ENCODE results near the gene FBXL17. TPM values are rescaled to one million over a fixed set of nuclear protein-coding genes. Genes with fewer than 3 reads are reported as not detected.

The FBXL17 gene
- total RNA-seq, 8 experiments from 2014 or later = 14.5 to 30.0 (median 26.6) TPM

GRCh38 chr5:107971846-107972245 is 410.1 kb downstream of the FBXL17 start:
- Histone ChIP-seq H3K4me1 (replicated peaks in 1 of 2) (peaks cover 0 to 3% of the 10 kb centered on the region in 2 donors), H3K4me3 (no peak overlapping the region), H3K27ac (no peak overlapping the region)
- peak in 4 of 8 experiments; percentile 26 to 99 (median 87) for ATAC-seq (replicated peaks in 6 of 8)
- WGBS, 10 experiments = 40 to 100% (median 89%) methylated on average over 1 of the region's 1 CpG; no CpG with 5 or more reads in 3 of the 10 experiments
- in situ Hi-C loops (cut with MboI; ENCODE audit: low pct_unique_long_range_greater_than_20kb in 2 of 9, low sequenced_read_pairs in 9 of 9, unreplicated experiment in 9 of 9) = no loop called here

GRCh38 chr5:107969847-107970246 is 412.1 kb downstream of the FBXL17 start:
- Histone ChIP-seq H3K4me1 (replicated peaks in 1 of 2) (peaks cover 0 to 3% of the 10 kb centered on the region in 2 donors), H3K27ac (no peak overlapping the region), H3K4me3 (no peak overlapping the region)
- in situ Hi-C loops (cut with MboI; ENCODE audit: low pct_unique_long_range_greater_than_20kb in 2 of 9, low sequenced_read_pairs in 9 of 9, unreplicated experiment in 9 of 9) = no loop called here
- ATAC-seq (replicated peaks in 6 of 8) = peak in 3 of 8 experiments; percentile 45 to 76 (median 64)

- 0 to 100% (median 73%) methylated on average over 1 to 4 of the region's 4 CpGs for WGBS, 10 experiments
- in situ Hi-C loops (cut with MboI; ENCODE audit: low pct_unique_long_range_greater_than_20kb in 2 of 9, low sequenced_read_pairs in 9 of 9, unreplicated experiment in 9 of 9) = no loop called here
- H3K4me1 ChIP-seq (replicated peaks in 1 of 2) = peaks cover 0 to 3% of the 10 kb centered on the region in 2 donors
- H3K27ac ChIP-seq = no peak overlapping the region
- ATAC-seq (replicated peaks in 6 of 8) = no peak
- no peak overlapping the region for H3K4me3 ChIP-seq
Measured at GRCh38 chr5:107968998-107969397, 412.9 kb downstream of the FBXL17 start.

GRCh38 chr5:107968406-107968843 is 413.5 kb downstream of the FBXL17 start:
- H3K4me1 ChIP-seq (replicated peaks in 1 of 2) = peaks cover 0 to 3% of the 10 kb centered on the region in 2 donors
- peak in 3 of 8 experiments; percentile 73 to 87 (median 79) for ATAC-seq (replicated peaks in 6 of 8)
- in situ Hi-C loops (cut with MboI; ENCODE audit: low pct_unique_long_range_greater_than_20kb in 2 of 9, low sequenced_read_pairs in 9 of 9, unreplicated experiment in 9 of 9) = no loop called here
- no peak overlapping the region for H3K4me3 ChIP-seq
- no peak overlapping the region for H3K27ac ChIP-seq

GRCh38 chr5:107966201-107966600 is 415.7 kb downstream of the FBXL17 start:
- H3K4me1 ChIP-seq (replicated peaks in 1 of 2) = no peaks in the 10 kb centered on the region
- peak in 2 of 8 experiments; percentile 77 to 85 for ATAC-seq (replicated peaks in 6 of 8)
- no peak overlapping the region for H3K27ac ChIP-seq
- in situ Hi-C loops (cut with MboI; ENCODE audit: low pct_unique_long_range_greater_than_20kb in 2 of 9, low sequenced_read_pairs in 9 of 9, unreplicated experiment in 9 of 9) = no loop called here
- H3K4me3 ChIP-seq = no peak overlapping the region
- 90 to 100% (median 100%) methylated on average over 1 of the region's 1 CpG; no CpG with 5 or more reads in 6 of the 10 experiments for WGBS, 10 experiments

- no peaks in the 10 kb centered on the region for H3K4me1 ChIP-seq (replicated peaks in 1 of 2)
- no peak overlapping the region for H3K27ac ChIP-seq
- no peak overlapping the region for H3K4me3 ChIP-seq
- ATAC-seq (replicated peaks in 6 of 8) = no peak
- 44 to 100% (median 100%) methylated on average over 1 of the region's 1 CpG; no CpG with 5 or more reads in 3 of the 10 experiments for whole genome bisulfite sequencing, 10 experiments
- in situ Hi-C loops (cut with MboI; ENCODE audit: low pct_unique_long_range_greater_than_20kb in 2 of 9, low sequenced_read_pairs in 9 of 9, unreplicated experiment in 9 of 9) = no loop called here
Measured at GRCh38 chr5:107964722-107965121, 417.2 kb downstream of the FBXL17 start.

GRCh38 chr5:107959573-107960279 is 422.2 kb downstream of the FBXL17 start:
- Histone ChIP-seq H3K4me3 (no peak overlapping the region), H3K27ac (no peak overlapping the region), H3K4me1 (replicated peaks in 1 of 2) (peaks cover 17 to 41% of the 10 kb centered on the region in 2 donors)
- in situ Hi-C loops (cut with MboI; ENCODE audit: low pct_unique_long_range_greater_than_20kb in 2 of 9, low sequenced_read_pairs in 9 of 9, unreplicated experiment in 9 of 9) = no loop called here
- ATAC-seq (replicated peaks in 6 of 8) = peak in 1 of 8 experiments; percentile 60
- 34 to 94% (median 82%) methylated on average over 1 to 4 of the region's 4 CpGs for WGBS, 10 experiments

GRCh38 chr5:107958861-107959260 is 423.0 kb downstream of the FBXL17 start:
- Histone ChIP-seq H3K4me1 (replicated peaks in 1 of 2) (peaks cover 17 to 42% of the 10 kb centered on the region in 2 donors), H3K4me3 (no peak overlapping the region), H3K27ac (no peak overlapping the region)
- in situ Hi-C loops (cut with MboI; ENCODE audit: low pct_unique_long_range_greater_than_20kb in 2 of 9, low sequenced_read_pairs in 9 of 9, unreplicated experiment in 9 of 9) = no loop called here
- 37 to 96% (median 80%) methylated on average over 1 to 3 of the region's 3 CpGs for WGBS, 10 experiments
- ATAC-seq (replicated peaks in 6 of 8) = peak in 5 of 8 experiments; percentile 65 to 96 (median 84)

- Histone ChIP-seq H3K4me3 (no peak overlapping the region), H3K4me1 (replicated peaks in 1 of 2) (peaks cover 17 to 42% of the 10 kb centered on the region in 2 donors), H3K27ac (no peak overlapping the region)
- peak in 4 of 8 experiments; percentile 30 to 58 (median 38) for ATAC-seq (replicated peaks in 6 of 8)
- WGBS, 10 experiments = 73 to 100% (median 90%) methylated on average over 1 to 3 of the region's 3 CpGs; no CpG with 5 or more reads in 1 of the 10 experiments
- in situ Hi-C loops (cut with MboI; ENCODE audit: low pct_unique_long_range_greater_than_20kb in 2 of 9, low sequenced_read_pairs in 9 of 9, unreplicated experiment in 9 of 9) = no loop called here
Measured at GRCh38 chr5:107958432-107958831, 423.5 kb downstream of the FBXL17 start.

GRCh38 chr5:107957051-107957450 is 424.8 kb downstream of the FBXL17 start:
- Histone ChIP-seq H3K27ac (no peak overlapping the region), H3K4me3 (no peak overlapping the region), H3K4me1 (replicated peaks in 1 of 2) (peaks cover 17 to 46% of the 10 kb centered on the region in 2 donors)
- 55 to 100% (median 74%) methylated on average over 2 to 3 of the region's 3 CpGs; no CpG with 5 or more reads in 1 of the 10 experiments for WGBS, 10 experiments
- ATAC-seq (replicated peaks in 6 of 8) = no peak
- in situ Hi-C loops (cut with MboI; ENCODE audit: low pct_unique_long_range_greater_than_20kb in 2 of 9, low sequenced_read_pairs in 9 of 9, unreplicated experiment in 9 of 9) = no loop called here

GRCh38 chr5:107955321-107955720 is 426.6 kb downstream of the FBXL17 start:
- in situ Hi-C loops (cut with MboI; ENCODE audit: low pct_unique_long_range_greater_than_20kb in 2 of 9, low sequenced_read_pairs in 9 of 9, unreplicated experiment in 9 of 9) = no loop called here
- Histone ChIP-seq H3K4me1 (replicated peaks in 1 of 2) (peaks cover 28 to 55% of the 10 kb centered on the region in 2 donors), H3K27ac (no peak overlapping the region), H3K4me3 (no peak overlapping the region)
- peak in 1 of 8 experiments; percentile 30 for ATAC-seq (replicated peaks in 6 of 8)
- WGBS, 10 experiments = 30 to 100% (median 70%) methylated on average over 2 to 3 of the region's 3 CpGs; no CpG with 5 or more reads in 1 of the 10 experiments

GRCh38 chr5:107954254-107954653 is 427.6 kb downstream of the FBXL17 start:
- in situ Hi-C loops (cut with MboI; ENCODE audit: low pct_unique_long_range_greater_than_20kb in 2 of 9, low sequenced_read_pairs in 9 of 9, unreplicated experiment in 9 of 9) = no loop called here
- peak in 1 of 8 experiments; percentile 56 for ATAC-seq (replicated peaks in 6 of 8)
- no peak overlapping the region for H3K27ac ChIP-seq
- H3K4me3 ChIP-seq = no peak overlapping the region
- peaks cover 28 to 55% of the 10 kb centered on the region in 2 donors for H3K4me1 ChIP-seq (replicated peaks in 1 of 2)

- Histone ChIP-seq H3K4me1 (replicated peaks in 1 of 2) (peaks cover 16 to 38% of the 10 kb centered on the region in 2 donors), H3K4me3 (no peak overlapping the region), H3K27ac (no peak overlapping the region)
- in situ Hi-C loops (cut with MboI; ENCODE audit: low pct_unique_long_range_greater_than_20kb in 2 of 9, low sequenced_read_pairs in 9 of 9, unreplicated experiment in 9 of 9) = no loop called here
- 42 to 100% (median 79%) methylated on average over 1 to 4 of the region's 4 CpGs; no CpG with 5 or more reads in 2 of the 10 experiments for WGBS, 10 experiments
- peak in 1 of 8 experiments; percentile 74 for ATAC-seq (replicated peaks in 6 of 8)
Measured at GRCh38 chr5:107952450-107952849, 429.4 kb downstream of the FBXL17 start.
